Thoracic aorta (tissue), 2 donors: ENCODE results near the gene TMCO4. TPM values are rescaled to one million over a fixed set of nuclear protein-coding genes. Genes with fewer than 3 reads are reported as not detected.
"Not testable (repeated sequence)": the region's sequence is repeated elsewhere in the genome, so short reads cannot be mapped to it uniquely, and the experiment has no call there.

Experiments used
- ATAC-seq: fragments of 150-250 bp; one replicate; pipeline ENCODE4 v1.8.0; 2017; ENCODE audit warnings: low read depth; ENCODE audit not compliant: insufficient number of reproducible peaks, low FRiP score
- DNase-seq: peaks from one replicate; pipeline ENCODE4 v3.0.0-alpha.2; 2020; ENCODE audit warnings: low spot score
- H3K27ac ChIP-seq, 2 donors: fragments of 200-600 bp; sonication (generic); 1 replicate in 1 of 2; 2 replicates in 1 of 2; pipeline ENCODE4 v1.5.1; 2016; ENCODE audit warnings: mild to moderate bottlenecking in 2 of 2, moderate library complexity in 2 of 2
- H3K27me3 ChIP-seq: fragments of 200-600 bp; sonication (generic); replicated peaks from 2 replicates; pipeline ENCODE4 v1.6.0; 2016; ENCODE audit warnings: mild to moderate bottlenecking; ENCODE audit not compliant: insufficient read depth
- H3K36me3 ChIP-seq: fragments of 200-600 bp; sonication (generic); one replicate; pipeline ENCODE4 v1.5.1; 2016
- H3K4me1 ChIP-seq, 2 donors: fragments of 200-600 bp; sonication (generic); 1 replicate in 1 of 2; 2 replicates in 1 of 2; pipeline versions ENCODE4 v1.5.1 to v1.6.0; 2016; ENCODE audit warnings: low read depth in 2 of 2, mild to moderate bottlenecking in 1 of 2; ENCODE audit not compliant: control insufficient read depth in 1 of 2
- H3K4me3 ChIP-seq: fragments of 200-600 bp; sonication (generic); 2 replicates; pipeline ENCODE4 v1.5.1; 2016; ENCODE audit warnings: mild to moderate bottlenecking
- H3K9me3 ChIP-seq: fragments of 200-600 bp; sonication (generic); 2 replicates; pipeline ENCODE4 v1.5.1; 2016
- CTCF ChIP-seq: fragments of 200-600 bp; sonication (generic); IDR thresholded peaks from one replicate; pipeline ENCODE4 v1.5.1; 2019; ENCODE audit warnings: antibody characterized with exemption
- total RNA-seq, 2 donors: library from RNA; depleted of rRNA; stranded (reverse); fragments of >200 nt; gene quantifications; one replicate each; pipeline versions ENCODE4 v1.1.0 to v1.2.3, GENCODE V29; 2016

Gene TMCO4
- total RNA-seq, 2 donors from 2014 or later: 33.2 to 33.4 TPM

- DNase-seq: no peak
- no peak for ATAC-seq
- Histone ChIP-seq H3K27me3 (no peaks in the 10 kb centered on the region), H3K36me3 (peaks cover 8% of the 10 kb centered on the region), H3K4me3 (no peak overlapping the region), H3K4me1 (peaks cover 0 to 14% of the 10 kb centered on the region in 2 donors), H3K9me3 (no peaks in the 10 kb centered on the region), H3K27ac (no peak overlapping the region)
- TF ChIP-seq CTCF: no peak
Observed at GRCh38 chr1:19794583-19794982, 5.1 kb downstream of the TMCO4 start.

GRCh38 chr1:19793360-19794046 is 6.2 kb downstream of the TMCO4 start:
- no peak for TF ChIP-seq CTCF
- no peak overlapping the region for H3K27ac ChIP-seq
- no peak for DNase-seq

GRCh38 chr1:19792237-19793002 is 7.3 kb downstream of the TMCO4 start:
- Histone ChIP-seq H3K36me3 (peaks cover 10% of the 10 kb centered on the region), H3K9me3 (no peaks in the 10 kb centered on the region), H3K27me3 (no peaks in the 10 kb centered on the region), H3K27ac (no peak overlapping the region), H3K4me1 (no peaks in the 10 kb centered on the region), H3K4me3 (no peak overlapping the region)
- TF ChIP-seq CTCF: no peak
- DNase-seq: no peak
- ATAC-seq: no peak

More at GRCh38 chr1:19793360-19794046, 6.2 kb downstream of the TMCO4 start:
- Histone ChIP-seq H3K4me1 (peaks cover 0 to 5% of the 10 kb centered on the region in 2 donors), H3K4me3 (no peak overlapping the region), H3K9me3 (no peaks in the 10 kb centered on the region), H3K36me3 (peaks cover 8% of the 10 kb centered on the region), H3K27me3 (no peaks in the 10 kb centered on the region)
- no peak for ATAC-seq

- not testable (repeated sequence) for H3K9me3 ChIP-seq, ATAC-seq
- peaks cover 25% of the 10 kb centered on the region for H3K36me3 ChIP-seq
Observed at GRCh38 chr1:19790061-19790975, 9.4 kb downstream of the TMCO4 start.

GRCh38 chr1:19786988-19787423 is 12.7 kb downstream of the TMCO4 start:
- no peak overlapping the region for H3K4me3 ChIP-seq
- ATAC-seq: no peak
- no peak for TF ChIP-seq CTCF
- H3K27me3 ChIP-seq: no peaks in the 10 kb centered on the region
- no peak for DNase-seq
- no peaks in the 10 kb centered on the region for H3K4me1 ChIP-seq
- no peaks in the 10 kb centered on the region for H3K9me3 ChIP-seq
- no peak overlapping the region for H3K27ac ChIP-seq
- peaks cover 23% of the 10 kb centered on the region for H3K36me3 ChIP-seq

More at GRCh38 chr1:19790061-19790975, 9.4 kb downstream of the TMCO4 start:
- H3K4me3 ChIP-seq, H3K27me3 ChIP-seq, DNase-seq, H3K4me1 ChIP-seq, H3K27ac ChIP-seq: not testable (repeated sequence)
